ENCODE data around the gene HMBS. TPM values are rescaled to one million over a fixed set of nuclear protein-coding genes. Genes with fewer than 3 reads are reported as not detected.
"Not testable (repeated sequence)": the region's sequence is repeated elsewhere in the genome, so short reads cannot be mapped to it uniquely, and the experiment has no call there.

Gene HMBS
- total RNA-seq, 1 donor from 2014 or later, result 19.5 TPM

DNA sequence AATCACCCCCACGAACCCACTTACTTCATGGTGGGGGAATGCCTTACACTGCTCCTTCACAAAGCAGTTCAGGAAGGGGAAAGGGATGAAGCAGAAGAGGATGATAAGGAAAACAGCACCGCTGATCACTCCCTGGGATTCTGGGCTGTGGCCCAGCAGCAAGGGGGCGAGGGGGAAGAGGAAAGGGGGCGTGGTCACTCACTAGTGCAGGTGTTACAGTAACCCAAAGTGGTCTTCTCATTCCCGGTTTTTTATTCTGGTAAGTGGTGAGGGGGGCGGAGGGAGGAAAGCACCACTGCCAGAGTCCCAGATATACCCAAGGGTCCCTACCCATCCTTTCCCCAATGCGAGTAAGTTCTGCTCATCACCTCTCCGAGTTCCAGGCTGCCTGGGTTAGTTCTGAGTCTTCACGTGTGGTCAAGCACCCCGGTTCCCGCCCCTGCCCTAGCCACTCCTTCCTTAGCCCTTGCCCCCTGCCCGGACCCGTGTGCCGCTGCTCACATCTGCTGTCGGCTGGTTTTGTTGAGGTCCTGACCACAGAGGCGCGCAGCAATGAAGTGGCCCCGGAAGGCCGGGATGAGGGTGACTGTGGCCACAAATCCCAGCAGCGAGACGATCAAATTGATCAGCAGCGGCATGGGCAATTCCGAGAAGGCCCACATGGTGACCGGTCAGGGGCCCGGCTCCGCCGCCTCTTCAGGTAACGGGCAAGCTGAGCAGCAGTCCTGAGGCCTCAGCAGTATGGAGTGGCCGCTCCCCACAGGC, 16.5 kb downstream of the HMBS start:
- Histone ChIP-seq H3K27ac (peak overlapping the region; percentile 98), H3K4me3 (peak overlapping the region; percentile 93), H3K36me3 (peaks cover 22% of the 10 kb centered on the region), H3K27me3 (no peaks in the 10 kb centered on the region), H3K9me3 (no peaks in the 10 kb centered on the region), H3K4me1 (peaks cover 12% of the 10 kb centered on the region)
- DNase-seq, result no peak
- ATAC-seq, result peak; percentile 9
- TF ChIP-seq, protein P1, sequence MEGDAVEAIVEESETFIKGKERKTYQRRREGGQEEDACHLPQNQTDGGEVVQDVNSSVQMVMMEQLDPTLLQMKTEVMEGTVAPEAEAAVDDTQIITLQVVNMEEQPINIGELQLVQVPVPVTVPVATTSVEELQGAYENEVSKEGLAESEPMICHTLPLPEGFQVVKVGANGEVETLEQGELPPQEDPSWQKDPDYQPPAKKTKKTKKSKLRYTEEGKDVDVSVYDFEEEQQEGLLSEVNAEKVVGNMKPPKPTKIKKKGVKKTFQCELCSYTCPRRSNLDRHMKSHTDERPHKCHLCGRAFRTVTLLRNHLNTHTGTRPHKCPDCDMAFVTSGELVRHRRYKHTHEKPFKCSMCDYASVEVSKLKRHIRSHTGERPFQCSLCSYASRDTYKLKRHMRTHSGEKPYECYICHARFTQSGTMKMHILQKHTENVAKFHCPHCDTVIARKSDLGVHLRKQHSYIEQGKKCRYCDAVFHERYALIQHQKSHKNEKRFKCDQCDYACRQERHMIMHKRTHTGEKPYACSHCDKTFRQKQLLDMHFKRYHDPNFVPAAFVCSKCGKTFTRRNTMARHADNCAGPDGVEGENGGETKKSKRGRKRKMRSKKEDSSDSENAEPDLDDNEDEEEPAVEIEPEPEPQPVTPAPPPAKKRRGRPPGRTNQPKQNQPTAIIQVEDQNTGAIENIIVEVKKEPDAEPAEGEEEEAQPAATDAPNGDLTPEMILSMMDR (IDR thresholded peaks at IDR 0.05), result peak; percentile 13
- intact Hi-C loops (cut with DNase I), result no loop called here

DNA sequence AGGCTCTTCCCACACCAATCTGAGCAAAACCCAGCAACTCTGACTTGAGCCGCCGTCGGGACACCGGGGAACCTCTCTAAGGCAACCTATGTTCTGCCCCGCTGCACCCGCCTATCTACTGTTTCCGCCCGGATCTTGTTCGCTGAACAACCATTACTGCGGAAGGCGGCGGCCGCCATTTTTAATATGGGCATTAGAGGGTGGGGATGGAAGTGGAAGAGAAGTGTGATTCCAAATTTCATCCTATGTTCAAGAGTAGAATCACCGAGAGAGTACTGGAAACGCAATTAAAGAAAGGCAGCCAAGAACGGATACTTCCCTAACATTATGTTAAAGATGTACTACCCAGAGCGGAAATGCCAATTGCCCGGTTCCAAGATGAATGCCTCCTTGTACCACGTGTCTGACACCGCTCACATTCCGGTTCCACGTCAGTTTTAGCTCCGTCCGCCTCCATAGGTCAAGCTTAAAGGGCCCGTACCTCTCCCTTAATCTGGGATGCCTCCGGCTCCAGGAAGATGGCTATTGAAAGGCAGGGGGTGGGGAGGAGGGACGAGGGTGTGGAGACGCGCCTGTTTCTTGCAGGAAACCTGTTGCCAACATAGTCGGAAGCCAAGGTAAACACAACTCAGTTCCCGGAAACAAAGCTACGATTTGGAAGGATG, 17.2 kb downstream of the HMBS start, which contains the start of gene DPAGT1:
DPAGT1 (minus strand) TSS at position 95 of the 665 bp plus-strand sequence. CDS start 198 bp downstream, outside the sequence.
- DNase-seq (peak; percentile 91), ATAC-seq (peak; percentile 93)
- Histone ChIP-seq H3K36me3 (peaks cover 15% of the 10 kb centered on the region), H3K27ac (peak within 1 kb of the TSS; percentile 98), H3K4me3 (peak within 1 kb of the TSS; percentile 93), H3K27me3 (no peaks in the 10 kb centered on the region), H3K4me1 (peaks cover 19% of the 10 kb centered on the region), H3K9me3 (no peaks in the 10 kb centered on the region)
- TF ChIP-seq, protein P1 (IDR thresholded peaks at IDR 0.05), result no peak
- intact Hi-C loops (cut with DNase I), result no loop called here

DNA sequence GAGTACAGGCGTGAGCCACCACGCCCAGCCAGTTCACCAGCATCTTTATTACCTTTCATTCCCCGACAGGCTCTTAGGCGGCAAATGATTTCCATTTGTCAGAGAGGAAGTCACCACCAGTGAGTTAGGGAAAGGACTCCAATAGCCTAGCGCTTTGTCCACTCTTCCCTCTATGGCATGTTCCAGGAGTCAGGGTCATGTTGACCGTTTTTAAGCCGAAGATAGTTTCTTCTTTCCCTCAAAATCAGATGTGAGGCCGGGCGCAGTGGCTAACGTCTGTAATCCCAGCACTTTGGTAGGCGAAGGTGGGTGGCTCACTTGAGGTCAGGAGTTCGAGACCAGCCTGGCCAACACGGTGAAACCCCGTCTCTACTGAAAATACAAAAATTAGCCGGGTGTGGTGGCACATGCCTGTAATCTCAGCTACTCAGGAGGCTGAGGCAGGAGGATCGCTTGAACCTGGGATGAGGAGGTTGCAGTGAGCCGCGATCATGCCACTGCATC, 18.5 kb downstream of the HMBS start:
- H3K27me3 ChIP-seq; H3K36me3 ChIP-seq; DNase-seq; ATAC-seq; intact Hi-C loops (cut with DNase I); H3K9me3 ChIP-seq: not testable (repeated sequence)
- H3K27ac ChIP-seq, result peak overlapping the region; percentile 98
- H3K4me1 ChIP-seq, result peaks cover 21% of the 10 kb centered on the region
- H3K4me3 ChIP-seq, result peak overlapping the region; percentile 93

DNA sequence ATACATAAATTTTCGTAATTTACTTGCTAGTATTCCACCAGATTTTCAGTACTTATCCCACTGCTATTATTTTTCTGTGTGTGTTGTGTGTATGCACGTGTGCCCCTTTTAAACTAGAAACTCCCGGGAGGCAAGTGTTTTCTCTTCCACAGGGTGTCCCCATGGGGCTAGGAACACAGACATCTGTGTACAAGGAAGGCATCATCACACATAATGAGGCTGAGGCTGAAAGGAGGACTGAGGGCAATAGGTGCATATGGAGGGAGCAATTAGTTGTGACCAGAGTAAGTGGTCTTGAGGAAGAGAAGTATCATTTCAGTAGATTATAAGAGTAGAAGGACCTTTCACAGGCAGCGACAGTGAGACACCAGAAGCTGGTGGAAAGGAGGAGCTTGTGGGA, 19.1 kb downstream of the HMBS start:
- Histone ChIP-seq H3K36me3 (no peaks in the 10 kb centered on the region), H3K9me3 (no peaks in the 10 kb centered on the region), H3K4me3 (no peak overlapping the region), H3K27me3 (no peaks in the 10 kb centered on the region), H3K27ac (peak overlapping the region; percentile 98), H3K4me1 (peaks cover 26% of the 10 kb centered on the region)
- TF ChIP-seq, protein P1 (IDR thresholded peaks at IDR 0.05), result no peak
- DNase-seq, result no peak
- intact Hi-C loops (cut with DNase I), result no loop called here
- ATAC-seq, result no peak

DNA sequence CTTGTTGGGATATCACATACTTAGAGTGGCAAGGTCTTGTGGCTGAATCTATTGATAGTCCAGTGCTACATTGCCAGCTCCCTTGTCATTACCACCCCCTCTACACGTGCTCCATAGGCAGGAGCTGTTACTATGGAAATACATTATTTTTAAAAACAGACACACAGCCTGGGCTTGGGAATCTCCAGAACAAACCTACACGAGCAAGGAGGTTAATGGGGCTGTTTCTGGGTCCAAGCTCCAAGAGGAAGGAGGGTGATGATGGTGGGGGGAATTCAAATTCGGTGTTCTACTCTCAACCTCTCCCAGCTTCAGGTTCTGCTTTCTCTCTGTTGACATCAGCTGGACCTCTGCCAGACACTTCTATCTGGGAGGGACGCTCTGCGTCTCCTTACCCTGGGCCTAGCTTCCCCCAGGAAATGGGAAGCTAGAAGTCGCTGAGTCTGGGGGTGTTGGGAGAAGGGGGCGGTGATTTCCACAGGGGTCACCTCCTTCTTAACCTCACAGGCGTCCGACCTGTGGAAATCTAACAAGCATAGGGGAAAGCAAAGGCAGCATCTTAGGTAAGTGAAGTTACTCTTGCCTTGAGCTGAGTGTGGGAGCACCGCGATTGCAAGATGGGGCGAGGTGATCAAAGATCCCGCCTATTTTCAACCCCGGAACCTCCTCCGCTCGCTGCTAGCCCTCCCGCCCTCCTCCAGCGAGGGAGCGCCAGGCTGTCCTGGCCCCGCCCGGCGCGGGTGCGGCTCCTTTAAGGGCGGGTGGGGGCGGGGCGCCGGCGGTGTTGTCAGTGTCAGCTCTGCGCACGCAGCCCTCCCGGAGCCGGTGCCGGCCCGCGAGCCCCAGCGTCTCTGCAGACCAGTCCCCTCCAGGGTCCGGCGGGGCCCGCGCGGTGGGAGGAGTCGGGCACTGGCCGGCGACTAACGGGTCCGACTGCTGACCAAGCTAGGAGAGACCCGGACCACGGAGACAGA, 22.2 kb downstream of the HMBS start, which contains the start of gene C2CD2L:
C2CD2L (plus strand) TSS at position 781 of the 974 bp plus-strand sequence. CDS start 398 bp downstream, outside the sequence.
- H3K4me3 ChIP-seq, result peak within 1 kb of the TSS; percentile 99
- H3K27ac ChIP-seq, result peak within 1 kb of the TSS; percentile 83
- H3K9me3 ChIP-seq, result no peaks in the 10 kb centered on the region
- intact Hi-C loops (cut with DNase I), result loop anchor here (2.0 kb wide), 1 partner anchor 14 kb away; the partner anchor contains the start of gene HINFP
- TF ChIP-seq, protein P1 (IDR thresholded peaks at IDR 0.05), result no peak
- ATAC-seq, result peak; percentile 94
- peaks cover 16% of the 10 kb centered on the region for H3K36me3 ChIP-seq
- H3K4me1 ChIP-seq, result peaks cover 22% of the 10 kb centered on the region
- H3K27me3 ChIP-seq, result no peaks in the 10 kb centered on the region
- DNase-seq, result peak; percentile 95

Measured in upper lobe of right lung (tissue), 1 donor.